ENCODE results near the gene STX19.
"Not testable (repeated sequence)": the region's sequence is repeated elsewhere in the genome, so short reads cannot be mapped to it uniquely, and the experiment has no call there.

STX19 gene

DNA sequence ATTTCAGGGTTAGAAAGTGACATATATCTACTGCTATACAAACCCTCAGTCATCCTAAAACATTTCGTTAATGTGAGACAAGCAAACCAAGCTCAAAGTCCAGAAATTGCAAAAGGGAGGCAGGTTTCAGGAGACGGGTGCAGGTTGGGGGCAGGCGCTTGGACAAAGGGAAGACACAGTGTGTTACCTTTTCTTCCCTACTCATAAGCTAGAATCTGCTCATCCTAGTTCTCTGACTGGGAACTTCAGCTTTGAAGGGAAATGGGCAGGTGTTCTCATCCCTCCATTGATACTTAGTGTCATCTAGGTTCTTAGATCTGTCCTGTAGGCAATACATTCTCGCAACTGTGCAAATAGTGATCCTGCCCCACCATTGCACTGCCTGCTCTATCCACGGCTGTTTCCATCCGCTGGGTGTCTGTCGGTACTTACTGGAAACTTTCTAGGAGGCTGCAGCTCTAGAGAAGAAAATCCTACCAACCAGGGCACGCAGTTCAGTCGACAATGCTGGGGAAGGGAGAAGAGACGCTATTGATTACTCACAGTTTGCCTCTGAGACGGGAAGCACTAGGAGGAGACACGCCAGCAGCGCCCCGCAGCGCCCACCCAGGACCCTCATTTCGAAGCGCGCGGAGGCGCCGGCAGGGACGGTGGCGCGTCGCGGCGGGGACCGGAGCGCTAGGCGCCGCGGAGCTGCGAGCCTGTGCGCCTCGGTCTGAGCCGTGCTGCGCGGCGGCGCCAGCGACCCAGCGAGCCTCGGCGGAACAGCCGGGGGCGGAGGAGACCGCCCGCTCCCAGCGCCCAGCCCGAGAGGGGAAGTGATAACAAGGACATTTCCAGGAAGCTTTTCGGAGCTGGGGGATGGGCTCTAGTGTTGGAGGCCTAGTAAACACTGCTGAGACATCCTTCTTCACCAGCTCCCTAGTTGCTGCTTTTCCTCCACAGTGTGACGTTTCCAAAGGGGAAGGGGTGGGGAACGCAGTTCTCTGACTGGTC lies 55.0 kb downstream of the STX19 start, which contains the start of gene PROS1:
PROS1 (minus strand) TSS at position 766 of the 996 bp plus-strand sequence; CDS start at position 619, 147 bp downstream.
- DNase-seq (ENCODE audit: low read depth), result peak; percentile 79

DNA sequence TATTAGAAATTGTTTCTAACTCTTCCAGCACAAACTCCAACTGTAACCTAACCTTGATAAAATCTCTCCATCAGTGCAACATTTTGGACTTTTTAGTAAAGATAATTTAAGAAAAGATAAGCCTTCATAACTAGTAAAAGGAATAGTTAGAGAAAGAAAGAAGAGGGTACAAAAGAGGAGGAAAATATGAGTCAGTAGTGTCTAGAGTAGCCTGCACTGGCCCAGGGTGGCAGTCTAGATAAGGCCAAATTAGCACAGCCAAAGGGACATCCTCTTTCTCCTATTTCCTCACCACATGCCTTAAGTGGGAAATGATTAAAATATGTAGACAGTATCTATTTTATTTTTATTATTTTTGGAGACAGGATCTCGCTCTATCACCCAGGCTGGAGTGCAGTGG lies 58.4 kb downstream of the STX19 start:
- DNase-seq (ENCODE audit: low read depth), result no peak

DNA sequence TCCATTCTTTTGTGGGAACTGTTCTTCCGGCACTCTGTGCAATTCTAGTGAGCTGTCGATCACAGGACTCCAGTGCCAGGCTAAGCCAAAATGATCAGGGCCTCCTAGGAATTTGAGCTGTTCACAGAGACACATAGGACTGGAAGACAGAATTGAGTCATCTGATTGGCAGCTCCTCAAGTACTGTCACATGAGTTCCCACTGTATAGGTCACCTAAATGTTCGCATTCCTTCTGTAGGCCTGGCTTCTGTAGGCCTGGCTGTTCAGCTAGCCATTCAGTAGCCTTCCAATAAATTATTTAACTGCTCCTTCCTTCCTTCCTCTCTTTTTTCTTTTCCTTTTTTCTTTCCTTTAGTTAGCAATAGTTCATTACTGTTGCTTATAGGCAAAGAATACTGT lies 59.0 kb downstream of the STX19 start:
- DNase-seq (ENCODE audit: low read depth), result peak; percentile 63

GRCh38 chr3:93965106-93965505 lies 63.3 kb downstream of the STX19 start:
- not testable (repeated sequence) for DNase-seq (ENCODE audit: low read depth)

Data from EH (cell line).